ENCODE results near the gene CD2AP. TPM values are rescaled to one million over a fixed set of nuclear protein-coding genes. Genes with fewer than 3 reads are reported as not detected.

Gene CD2AP
- polyA plus RNA-seq, 1 experiment, result 12.5 TPM

GRCh38 chr6:47669684-47670513 lies 192.3 kb downstream of the CD2AP start:
- no peak for DNase-seq (ENCODE audit: low read depth, low spot score)

GRCh38 chr6:47670851-47671250 lies 193.3 kb downstream of the CD2AP start:
- ChIA-PET POLR2A (no interaction called here), CTCF (no interaction called here)
- no peak for DNase-seq (ENCODE audit: low read depth, low spot score)
- no peak for TF ChIP-seq CTCF (IDR thresholded peaks at IDR 0.05; ENCODE audit: low read depth, low read length)
- H3K9me3 ChIP-seq (ENCODE audit: control insufficient read depth, insufficient read depth, low read length), result no peaks in the 10 kb centered on the region
- no peak overlapping the region for H3K27ac ChIP-seq (ENCODE audit: low read depth, low read length)
- H3K27me3 ChIP-seq (ENCODE audit: control insufficient read depth, insufficient read depth, low read length), result no peaks in the 10 kb centered on the region
- H3K4me3 ChIP-seq (ENCODE audit: low read depth, low read length), result no peak overlapping the region

More at GRCh38 chr6:47669684-47670513, 192.3 kb downstream of the CD2AP start:
- ChIA-PET POLR2A (no interaction called here), CTCF (no interaction called here)
- Histone ChIP-seq H3K27ac (ENCODE audit: low read depth, low read length) (no peak overlapping the region), H3K4me3 (ENCODE audit: low read depth, low read length) (no peak overlapping the region), H3K27me3 (ENCODE audit: control insufficient read depth, insufficient read depth, low read length) (no peaks in the 10 kb centered on the region), H3K9me3 (ENCODE audit: control insufficient read depth, insufficient read depth, low read length) (no peaks in the 10 kb centered on the region)
- TF ChIP-seq CTCF (IDR thresholded peaks at IDR 0.05; ENCODE audit: low read depth, low read length), result no peak

GRCh38 chr6:47671777-47672176 lies 194.2 kb downstream of the CD2AP start:
- ChIA-PET CTCF (no interaction called here), POLR2A (interaction anchor here (0.6 kb wide), 1 partner anchor 194 kb away, joined by 3 read pairs; the partner anchor contains the start of gene CD2AP)
- H3K27ac ChIP-seq (ENCODE audit: low read depth, low read length), result no peak overlapping the region
- TF ChIP-seq CTCF (IDR thresholded peaks at IDR 0.05; ENCODE audit: low read depth, low read length), result no peak
- no peaks in the 10 kb centered on the region for H3K9me3 ChIP-seq (ENCODE audit: control insufficient read depth, insufficient read depth, low read length)
- no peak overlapping the region for H3K4me3 ChIP-seq (ENCODE audit: low read depth, low read length)
- DNase-seq (ENCODE audit: low read depth, low spot score), result no peak
- no peaks in the 10 kb centered on the region for H3K27me3 ChIP-seq (ENCODE audit: control insufficient read depth, insufficient read depth, low read length)

GRCh38 chr6:47672816-47673215 lies 195.2 kb downstream of the CD2AP start:
- TF ChIP-seq CTCF (IDR thresholded peaks at IDR 0.05; ENCODE audit: low read depth, low read length), result no peak
- H3K27me3 ChIP-seq (ENCODE audit: control insufficient read depth, insufficient read depth, low read length), result no peaks in the 10 kb centered on the region
- DNase-seq (ENCODE audit: low read depth, low spot score), result no peak
- no peak overlapping the region for H3K4me3 ChIP-seq (ENCODE audit: low read depth, low read length)
- ChIA-PET CTCF (interaction anchor here (0.7 kb wide), 1 partner anchor 97 kb away, joined by 3 read pairs; no protein-coding TSS in a partner anchor), POLR2A (no interaction called here)
- H3K9me3 ChIP-seq (ENCODE audit: control insufficient read depth, insufficient read depth, low read length), result no peaks in the 10 kb centered on the region
- no peak overlapping the region for H3K27ac ChIP-seq (ENCODE audit: low read depth, low read length)

- no peaks in the 10 kb centered on the region for H3K27me3 ChIP-seq (ENCODE audit: control insufficient read depth, insufficient read depth, low read length)
- H3K27ac ChIP-seq (ENCODE audit: low read depth, low read length), result no peak overlapping the region
- no peak for DNase-seq (ENCODE audit: low read depth, low spot score)
- H3K9me3 ChIP-seq (ENCODE audit: control insufficient read depth, insufficient read depth, low read length), result no peaks in the 10 kb centered on the region
- H3K4me3 ChIP-seq (ENCODE audit: low read depth, low read length), result no peak overlapping the region
- CTCF ChIA-PET, result no interaction called here
- no peak for TF ChIP-seq CTCF (IDR thresholded peaks at IDR 0.05; ENCODE audit: low read depth, low read length)
- POLR2A ChIA-PET, result no interaction called here
These were observed 197.1 kb downstream of the CD2AP start for GRCh38 chr6:47674673-47675072.
